NCI-H1930 (cell line): ENCODE data around the gene ANTXR1.
"Not testable (repeated sequence)": the region's sequence is repeated elsewhere in the genome, so short reads cannot be mapped to it uniquely, and the experiment has no call there.

Source experiments
- DNase-seq, 2 experiments: peaks; one replicate each; lab custom pipeline; 2025; lab: John Stamatoyannopoulos, UW

Gene ANTXR1

GRCh38 chr2:69165091-69165880, 152.3 kb downstream of the ANTXR1 start:
- DNase-seq = no peak

GRCh38 chr2:69166465-69166811, 153.5 kb downstream of the ANTXR1 start:
- DNase-seq = no peak

GRCh38 chr2:69166812-69167468, 154.0 kb downstream of the ANTXR1 start:
- DNase-seq = no peak

GRCh38 chr2:69167469-69167822, 154.5 kb downstream of the ANTXR1 start:
- no peak for DNase-seq

GRCh38 chr2:69168144-69168813, 155.3 kb downstream of the ANTXR1 start:
- no peak for DNase-seq

- DNase-seq = no peak
These were observed 156.1 kb downstream of the ANTXR1 start for GRCh38 chr2:69168950-69169654.

- DNase-seq = no peak
These were observed 156.8 kb downstream of the ANTXR1 start for GRCh38 chr2:69169655-69170389.

GRCh38 chr2:69170661-69171060, 157.7 kb downstream of the ANTXR1 start:
- no peak for DNase-seq

GRCh38 chr2:69171116-69171896, 158.3 kb downstream of the ANTXR1 start:
- no peak for DNase-seq

GRCh38 chr2:69171897-69172525, 159.0 kb downstream of the ANTXR1 start:
- no peak for DNase-seq

GRCh38 chr2:69173706-69174105, 160.7 kb downstream of the ANTXR1 start:
- no peak for DNase-seq

GRCh38 chr2:69174211-69174610, 161.2 kb downstream of the ANTXR1 start:
- not testable (repeated sequence) for DNase-seq

- DNase-seq = no peak
These were observed 163.1 kb downstream of the ANTXR1 start for GRCh38 chr2:69175790-69176715.

- no peak for DNase-seq
These were observed 164.2 kb downstream of the ANTXR1 start for GRCh38 chr2:69177063-69177771.

- no peak for DNase-seq
These were observed 165.0 kb downstream of the ANTXR1 start for GRCh38 chr2:69177785-69178636.

GRCh38 chr2:69178756-69179155, 165.8 kb downstream of the ANTXR1 start:
- DNase-seq = no peak

GRCh38 chr2:69180227-69180626, 167.2 kb downstream of the ANTXR1 start:
- DNase-seq = no peak

- no peak for DNase-seq
These were observed 168.0 kb downstream of the ANTXR1 start for GRCh38 chr2:69180974-69181373.
